AG08396 (cell line): Measurements from ENCODE around the gene MRPL34.

Source experiments
- DNase-seq: peaks from one replicate; pipeline ENCODE4 v3.0.0; 2012; ENCODE audit warnings: low spot score, mixed read lengths

MRPL34 gene

DNA sequence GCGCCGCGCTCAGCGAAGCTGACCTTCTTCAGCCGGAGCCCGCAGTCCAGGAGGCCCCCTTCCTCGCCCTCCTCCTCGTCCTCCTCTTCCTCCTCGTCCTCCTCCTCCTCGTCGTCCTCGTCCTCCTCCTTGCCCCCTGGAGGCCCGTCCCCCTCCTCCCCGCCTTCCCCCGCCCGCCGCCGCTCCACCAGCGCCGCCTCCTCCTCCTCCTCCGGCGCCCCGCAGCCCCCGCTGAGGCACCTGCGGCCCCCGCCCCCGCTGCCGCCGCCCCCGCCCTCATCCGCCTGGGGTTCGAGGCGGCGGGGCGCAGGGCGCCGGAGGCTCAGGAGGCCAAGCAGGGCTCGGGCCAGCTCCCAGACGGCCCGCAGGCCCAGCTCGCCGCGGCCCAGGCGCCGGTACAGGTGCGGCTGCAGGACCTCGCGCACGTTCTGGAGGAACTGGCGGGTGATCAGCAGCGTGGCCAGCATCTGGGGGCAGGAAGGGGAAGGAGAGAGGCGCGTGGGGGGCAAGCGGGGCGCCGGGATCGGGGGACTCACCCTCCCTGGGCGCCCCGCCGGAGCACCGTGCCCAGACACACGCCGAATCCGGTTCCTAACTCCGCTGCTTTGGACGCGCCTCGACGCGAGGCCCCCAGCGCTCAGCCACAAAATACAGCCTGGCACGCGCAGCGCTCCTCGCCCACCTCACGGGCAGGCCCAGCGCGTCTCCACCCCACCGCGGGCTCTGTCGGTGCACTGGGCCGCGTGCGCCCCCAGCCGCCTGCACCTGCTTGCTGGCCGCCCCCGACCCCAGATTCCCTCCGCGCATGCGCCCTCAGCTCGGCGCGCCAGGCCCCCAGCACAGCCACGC is 23.1 kb downstream of the MRPL34 start:
- no peak for DNase-seq

DNA sequence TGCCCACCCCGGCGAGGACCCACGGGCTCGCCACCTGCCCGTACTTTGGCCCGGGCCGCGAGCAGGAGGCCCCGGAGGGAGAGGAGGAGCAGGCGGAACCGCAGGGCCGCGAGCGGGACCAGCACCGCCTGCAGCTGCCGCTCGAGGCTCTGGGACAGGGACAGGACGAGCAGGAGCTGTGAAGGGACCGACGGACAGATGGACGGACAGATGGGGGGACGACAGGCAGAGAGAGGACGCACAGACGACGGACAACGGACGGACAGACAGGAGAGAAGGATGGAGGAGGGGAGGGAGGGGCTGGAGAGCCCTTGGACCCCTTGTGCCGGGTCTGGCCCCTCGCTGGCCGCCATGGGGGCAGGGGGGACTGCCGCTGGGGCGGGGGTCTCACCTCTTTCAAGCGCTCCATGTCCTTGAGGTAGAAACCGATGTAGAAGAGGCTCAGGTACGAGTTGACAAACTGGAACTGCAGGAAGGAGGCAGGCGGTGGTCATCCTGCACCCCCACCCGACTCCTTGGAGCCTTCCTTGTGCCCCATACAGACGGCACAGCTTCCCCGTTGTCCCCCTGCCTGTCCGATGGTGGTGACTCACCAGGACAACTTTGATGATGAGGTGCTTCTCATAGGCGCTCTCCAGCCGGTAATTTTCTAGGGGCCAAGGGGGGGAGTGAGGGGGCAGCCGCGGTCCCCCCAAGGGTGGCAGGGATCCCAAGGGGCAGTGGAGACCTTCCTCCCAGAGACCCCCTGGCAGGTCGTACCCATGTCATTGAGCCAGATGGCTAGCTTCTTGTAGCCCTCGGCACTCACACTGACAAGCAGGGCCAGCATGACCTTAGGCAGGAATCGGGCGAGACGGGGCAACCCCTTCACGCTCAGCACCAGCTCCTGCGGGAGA is 23.9 kb downstream of the MRPL34 start:
- no peak for DNase-seq

DNA sequence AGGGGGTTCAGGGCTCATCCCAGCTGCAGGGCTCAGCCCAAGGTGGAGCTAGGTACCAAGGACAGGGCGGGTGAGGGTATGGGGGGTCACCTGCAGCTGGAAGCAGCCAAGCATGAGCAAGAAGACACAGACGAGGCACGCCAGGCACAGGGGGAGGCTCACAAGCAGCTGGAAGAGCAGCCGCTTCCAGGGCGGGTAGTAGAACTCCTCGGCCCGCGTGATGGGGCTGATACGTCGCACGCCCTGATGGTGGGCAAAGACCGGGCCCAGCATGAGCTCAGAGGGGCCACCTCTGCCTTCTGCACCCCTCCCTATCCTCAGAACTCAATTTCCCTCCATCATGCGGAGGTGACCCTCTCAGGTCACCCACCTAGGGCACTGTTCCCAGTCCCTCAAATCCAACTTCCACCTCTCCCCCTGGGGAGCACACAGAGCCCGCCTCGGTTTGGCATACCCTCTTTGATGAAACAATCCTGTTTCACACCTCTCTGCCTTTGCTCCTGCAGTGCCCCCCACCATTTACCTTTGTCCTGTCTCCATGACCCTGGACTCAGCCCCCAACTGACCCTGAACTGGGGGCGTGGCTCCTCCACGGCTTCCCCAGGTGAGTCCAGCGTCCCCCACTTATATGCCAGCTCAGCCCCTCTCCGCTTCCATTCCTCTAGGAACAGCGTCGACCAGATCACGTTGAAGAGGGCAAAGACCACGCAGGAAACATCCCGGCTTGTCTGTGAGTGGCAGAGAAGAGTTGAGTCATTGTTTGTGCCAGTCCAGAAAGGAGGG is 24.8 kb downstream of the MRPL34 start:
- DNase-seq, result no peak

DNA sequence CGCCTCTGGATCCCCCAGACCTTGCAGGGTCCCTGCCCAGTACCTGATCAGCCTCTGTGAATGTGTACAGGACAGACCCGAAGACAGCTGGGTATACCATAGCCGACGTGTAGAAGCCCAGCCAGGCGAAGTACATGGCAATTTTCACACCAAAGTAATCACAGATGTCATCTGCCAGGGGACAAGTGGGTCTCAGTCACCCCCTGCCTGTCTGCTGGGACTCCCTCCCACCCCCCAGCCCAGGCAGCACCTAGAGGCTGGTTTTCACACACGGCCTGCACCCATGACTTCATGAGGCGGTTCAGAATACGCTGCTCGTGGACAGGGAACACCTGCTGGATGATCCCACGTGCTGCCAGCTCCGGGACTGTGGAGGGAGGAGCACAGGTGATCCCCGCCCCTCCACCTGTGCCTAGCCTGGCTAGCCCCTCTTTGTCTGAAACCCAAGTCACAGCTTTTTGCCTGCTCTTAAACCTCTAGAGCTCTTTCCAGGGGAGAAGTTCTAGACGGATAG is 25.4 kb downstream of the MRPL34 start:
- DNase-seq, result no peak

DNA sequence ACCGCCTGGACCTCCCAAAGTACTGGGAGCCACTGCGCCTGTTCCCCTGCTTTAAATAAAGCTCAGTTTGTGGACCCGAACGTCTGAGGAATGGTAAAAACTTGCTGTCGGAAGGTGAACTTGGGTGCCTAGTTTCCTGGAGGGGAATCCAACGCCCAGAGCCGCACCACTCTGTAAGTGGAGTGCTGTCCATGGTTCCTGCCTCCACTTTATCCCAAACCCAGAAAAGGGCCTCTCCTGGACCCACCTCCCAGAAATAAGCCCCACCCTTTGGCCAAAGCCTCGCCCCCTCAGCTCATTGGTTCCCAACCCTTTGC is 26.6 kb downstream of the MRPL34 start:
- no peak for DNase-seq

DNA sequence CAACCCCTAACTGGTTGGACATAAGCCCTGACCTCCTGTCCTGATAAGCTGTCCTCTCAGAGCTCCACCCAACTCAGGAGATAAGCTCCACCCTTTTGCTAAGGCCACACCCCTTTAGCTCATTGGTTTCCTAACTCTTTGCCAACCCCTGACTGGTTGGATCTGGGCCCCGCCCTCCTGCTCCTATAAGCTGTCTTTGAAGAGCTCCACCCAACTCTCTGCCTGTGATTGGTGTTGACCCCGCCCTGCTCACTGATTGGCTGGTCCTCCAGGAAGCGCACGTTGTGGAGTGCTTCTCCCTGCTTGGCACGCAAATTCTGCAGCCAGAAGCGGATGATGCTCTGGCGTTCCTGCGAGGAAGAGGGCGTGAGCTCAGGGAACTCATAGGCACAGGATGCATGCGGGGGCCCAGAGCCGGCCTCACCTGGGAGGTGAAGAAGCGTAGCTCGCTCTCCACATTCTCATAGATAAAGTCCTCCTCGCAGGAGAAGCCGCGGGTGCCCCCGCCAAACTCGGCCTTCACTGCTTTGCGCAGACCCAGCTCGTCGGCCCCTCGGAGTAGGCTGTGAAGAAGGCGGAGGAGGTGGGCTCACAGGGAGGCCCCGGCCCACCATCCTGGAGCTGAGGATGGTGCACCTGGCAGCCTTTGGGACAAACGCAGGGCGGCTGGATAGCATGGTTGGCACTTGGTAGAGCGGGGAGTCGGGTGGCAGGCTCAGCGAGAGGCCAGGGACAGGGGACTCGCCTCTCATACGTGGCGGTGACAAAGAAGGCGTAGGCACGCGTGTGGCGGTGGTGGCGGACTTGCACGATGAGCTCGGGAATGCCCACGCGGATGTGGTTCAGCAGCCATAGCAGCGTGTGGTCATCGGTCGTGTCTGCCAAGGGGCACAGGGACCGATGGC is 27.3 kb downstream of the MRPL34 start:
- peak; percentile 43 for DNase-seq

DNA sequence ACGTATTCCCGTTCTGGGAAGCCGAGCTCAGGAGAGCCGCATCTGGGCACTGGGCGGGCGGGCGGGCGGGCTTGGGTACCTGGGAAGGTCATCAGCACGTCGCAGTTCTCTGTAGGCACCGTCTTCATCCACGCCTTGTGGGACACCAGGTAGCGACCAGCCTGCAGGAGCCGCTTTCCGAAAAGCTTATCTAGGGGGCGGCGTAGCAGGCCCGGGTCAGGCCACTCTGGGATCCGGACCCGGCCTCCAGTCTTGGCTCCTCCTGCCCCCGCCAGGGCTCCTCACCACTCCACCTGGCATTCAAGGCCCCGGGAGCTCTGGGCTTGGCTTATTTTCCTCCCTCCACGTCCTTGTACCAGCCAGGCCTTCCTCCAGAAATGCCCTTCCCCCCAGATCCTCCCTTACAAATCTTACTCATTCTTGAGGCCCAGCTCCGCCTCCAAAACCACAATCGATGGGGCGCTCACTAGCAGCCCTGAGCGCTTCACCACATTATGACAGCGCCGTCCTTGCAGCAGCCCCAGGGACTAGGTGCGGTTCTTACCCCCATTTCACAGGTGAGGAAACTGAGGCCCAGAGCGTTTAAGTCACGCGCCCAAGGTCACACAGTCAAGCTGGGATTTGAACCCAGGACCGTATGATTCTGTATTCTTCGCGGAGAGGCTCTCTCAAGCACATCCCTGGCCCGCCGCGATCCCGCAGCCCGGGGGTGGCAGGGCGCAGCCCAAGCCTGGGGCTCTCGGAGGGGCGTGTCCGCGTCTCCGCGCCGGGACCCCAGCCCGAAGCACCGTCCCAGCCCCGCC is 28.1 kb downstream of the MRPL34 start:
- DNase-seq, result peak; percentile 87

DNA sequence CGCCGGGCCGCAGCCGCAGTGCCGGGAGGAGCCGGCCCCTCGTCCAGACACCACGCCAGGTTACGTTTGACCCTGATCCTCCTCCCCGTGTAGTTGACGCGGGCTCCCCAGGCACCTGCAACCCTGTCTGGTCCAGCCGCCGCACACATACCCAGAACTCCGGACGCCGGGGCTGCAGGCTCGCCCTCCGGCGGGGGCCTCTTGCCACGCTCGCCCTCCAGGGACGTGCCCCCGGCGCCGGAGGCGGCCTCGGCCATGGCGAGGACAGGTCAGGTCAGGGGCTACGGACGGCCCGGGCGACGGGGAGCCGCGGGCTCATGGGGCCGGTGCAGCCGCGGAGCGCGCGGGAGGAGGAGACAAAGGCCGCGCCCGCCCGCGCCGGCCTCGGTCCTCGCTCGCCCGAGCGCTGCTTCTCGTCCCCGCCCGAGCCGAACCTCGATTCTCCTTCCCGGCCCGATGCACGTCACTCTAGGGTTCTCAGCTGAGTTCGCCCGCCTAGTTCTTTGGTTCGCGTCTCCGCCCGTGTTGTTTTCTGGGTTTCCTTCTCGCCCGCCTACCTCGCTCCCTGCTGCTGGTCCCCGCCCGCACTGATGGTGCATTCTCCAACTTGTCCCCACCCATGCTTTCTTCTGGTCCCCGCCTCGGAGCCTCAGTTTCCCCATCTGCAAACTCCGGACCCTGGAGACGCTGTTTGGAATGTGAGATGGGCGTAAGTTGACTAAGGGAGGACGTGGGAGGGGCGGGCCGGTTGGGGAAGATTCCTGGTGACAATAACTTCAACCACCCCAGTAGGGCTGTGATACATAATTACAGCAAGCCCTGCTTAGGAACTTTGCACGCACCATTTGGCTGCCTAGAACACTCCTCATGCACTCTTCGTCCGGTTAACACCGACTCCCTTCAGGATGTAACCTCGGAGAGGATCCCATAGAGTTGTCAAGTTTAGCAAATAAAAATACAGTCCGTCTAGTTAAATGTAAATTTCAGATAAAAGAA is 29.0 kb downstream of the MRPL34 start, which contains the start of gene ANO8:
Gene ANO8 (minus strand): TSS at position 442 of the 996 bp plus-strand sequence. CDS start 185 bp downstream, at position 257.
- peak; percentile 96 for DNase-seq

DNA sequence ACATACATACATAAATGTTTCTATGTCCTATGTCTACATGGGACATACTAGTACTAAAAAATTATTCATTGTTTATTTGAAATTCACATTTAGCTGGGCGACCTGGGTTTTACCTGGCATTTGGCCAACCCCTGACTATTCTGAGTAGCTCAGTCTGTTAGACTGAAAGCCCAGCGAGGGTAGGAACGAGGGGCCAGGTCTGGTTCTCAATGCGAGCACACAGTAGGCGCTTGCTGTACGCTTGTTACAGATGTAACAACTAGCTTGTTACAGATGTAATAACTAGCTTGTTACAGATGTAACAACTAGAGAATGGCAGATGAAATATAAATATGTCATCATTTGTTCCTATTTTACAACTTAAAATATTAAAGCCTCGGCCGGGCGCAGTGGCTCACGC is 29.9 kb downstream of the MRPL34 start:
- DNase-seq, result no peak

DNA sequence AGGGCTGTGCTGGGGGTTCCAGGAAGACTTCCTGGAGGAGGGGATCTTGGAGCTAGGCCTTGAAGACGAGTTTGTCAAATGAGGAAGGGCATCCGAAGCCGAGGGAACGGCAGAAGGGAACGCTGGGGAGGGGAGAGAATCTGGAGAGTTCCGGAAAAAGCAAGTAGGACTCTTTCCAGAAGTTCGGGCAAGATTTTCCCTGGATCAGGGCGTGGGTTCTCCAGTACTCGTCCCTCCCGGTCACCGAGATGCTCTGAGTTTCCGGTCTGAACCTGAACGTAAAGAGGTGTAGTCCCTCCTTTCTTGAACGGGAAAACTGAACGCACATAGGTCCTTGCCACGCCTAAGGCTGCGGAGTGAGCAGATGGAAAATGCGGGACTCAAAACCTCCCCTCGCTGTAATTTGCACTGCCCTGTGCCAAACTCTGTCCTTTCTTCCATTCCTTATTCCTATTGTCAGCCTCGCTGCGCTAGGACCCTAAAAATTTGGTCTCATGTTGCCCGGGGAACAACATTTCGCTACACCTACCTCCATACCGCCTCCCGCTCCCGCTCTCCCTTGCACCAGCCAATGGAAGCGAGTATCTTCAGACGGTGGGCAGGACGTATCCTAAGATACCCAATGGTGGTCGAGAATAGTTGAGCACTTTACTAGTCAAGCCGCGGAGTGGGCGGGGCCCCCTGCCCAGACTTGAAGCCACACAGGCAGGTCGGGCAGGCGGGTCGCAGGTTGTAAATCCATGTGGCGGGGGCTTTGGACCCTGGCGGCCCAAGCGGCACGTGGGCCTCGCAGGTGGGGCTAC is 31.4 kb downstream of the MRPL34 start, which contains the start of gene GTPBP3:
Gene GTPBP3 (plus strand): TSS at position 682 of the 803 bp plus-strand sequence. CDS start 59 bp downstream, at position 741.
- DNase-seq, result peak; percentile 98

DNA sequence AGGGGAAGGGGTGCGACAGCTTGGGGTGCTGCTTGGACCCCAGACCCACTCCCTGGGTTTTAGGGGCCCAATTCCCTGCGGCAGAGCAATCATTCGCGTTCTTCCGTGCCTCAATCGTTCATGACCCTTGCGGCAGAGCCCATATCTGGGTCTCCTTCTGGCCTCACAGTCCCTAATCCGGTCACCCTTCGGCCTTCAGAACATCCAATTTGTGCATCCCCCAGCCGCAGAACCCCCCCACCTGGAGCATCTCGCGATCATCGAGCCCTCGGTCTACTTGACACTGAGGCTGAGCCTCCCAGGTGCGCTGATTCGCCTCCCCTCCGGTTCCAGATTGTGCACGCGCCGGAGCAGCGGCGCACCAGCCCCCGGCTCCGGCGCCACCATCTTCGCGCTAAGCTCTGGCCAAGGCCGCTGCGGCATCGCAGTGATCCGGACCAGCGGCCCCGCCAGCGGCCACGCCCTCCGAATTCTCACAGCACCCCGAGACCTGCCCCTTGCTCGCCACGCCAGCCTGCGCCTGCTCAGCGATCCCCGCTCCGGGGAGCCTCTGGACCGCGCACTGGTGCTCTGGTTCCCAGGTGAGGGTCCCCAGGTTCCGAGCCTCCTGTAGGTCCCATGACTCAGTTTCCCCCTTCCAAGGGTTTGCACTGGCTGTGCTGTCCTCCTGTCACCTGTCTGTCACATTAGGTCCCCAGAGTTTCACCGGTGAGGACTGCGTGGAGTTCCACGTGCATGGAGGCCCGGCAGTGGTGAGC is 32.2 kb downstream of the MRPL34 start:
- peak; percentile 64 for DNase-seq

DNA sequence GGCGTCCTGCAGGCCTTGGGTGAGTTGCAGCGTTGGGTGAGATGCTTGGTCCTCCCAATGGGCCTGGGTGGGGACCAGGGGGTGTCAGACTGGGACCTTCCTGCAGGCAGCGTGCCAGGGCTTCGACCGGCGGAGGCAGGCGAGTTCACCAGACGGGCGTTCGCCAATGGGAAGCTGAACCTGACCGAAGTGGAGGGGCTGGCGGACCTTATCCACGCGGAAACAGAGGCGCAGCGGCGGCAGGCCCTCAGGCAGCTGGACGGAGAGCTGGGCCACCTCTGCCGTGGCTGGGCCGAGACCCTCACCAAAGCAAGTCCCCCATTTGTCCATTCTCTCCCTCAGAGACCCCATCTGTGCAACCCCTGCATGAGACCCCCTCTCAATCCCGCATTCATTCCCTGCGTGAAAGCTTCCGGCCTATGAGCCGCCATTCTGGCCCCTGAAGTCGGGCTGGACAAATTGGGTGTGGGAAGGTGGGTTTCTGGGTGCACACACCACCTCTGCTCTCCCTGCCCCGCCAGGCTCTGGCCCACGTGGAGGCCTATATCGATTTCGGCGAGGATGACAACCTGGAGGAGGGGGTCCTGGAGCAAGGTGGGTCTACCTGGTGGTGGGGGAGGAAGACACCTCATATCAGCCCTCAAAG is 32.9 kb downstream of the MRPL34 start:
- no peak for DNase-seq

DNA sequence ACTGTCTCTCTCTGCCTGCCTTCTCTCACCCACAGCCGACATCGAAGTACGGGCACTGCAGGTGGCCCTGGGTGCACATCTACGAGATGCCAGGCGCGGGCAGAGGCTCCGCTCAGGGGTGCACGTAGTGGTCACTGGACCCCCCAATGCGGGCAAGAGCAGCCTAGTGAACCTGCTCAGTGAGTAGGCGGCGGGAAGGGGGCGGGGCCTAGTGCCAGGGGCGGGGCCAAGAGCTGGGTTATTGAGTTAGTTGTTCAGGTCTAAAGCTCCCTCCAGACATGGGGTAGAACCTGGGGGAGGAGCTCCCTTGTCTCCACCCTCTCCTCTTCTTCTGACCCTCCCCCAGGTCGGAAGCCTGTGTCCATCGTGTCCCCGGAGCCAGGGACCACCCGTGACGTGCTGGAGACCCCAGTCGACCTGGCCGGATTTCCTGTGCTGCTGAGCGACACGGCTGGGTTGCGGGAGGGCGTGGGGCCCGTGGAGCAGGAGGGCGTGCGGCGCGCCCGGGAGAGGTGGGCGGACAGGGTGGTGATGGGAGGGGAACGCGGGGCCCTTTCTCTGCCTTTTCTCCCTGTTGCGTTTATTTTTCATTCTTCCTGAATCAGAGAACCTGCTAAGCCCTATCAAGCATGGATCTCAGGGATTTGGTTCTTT is 33.5 kb downstream of the MRPL34 start:
- no peak for DNase-seq

DNA sequence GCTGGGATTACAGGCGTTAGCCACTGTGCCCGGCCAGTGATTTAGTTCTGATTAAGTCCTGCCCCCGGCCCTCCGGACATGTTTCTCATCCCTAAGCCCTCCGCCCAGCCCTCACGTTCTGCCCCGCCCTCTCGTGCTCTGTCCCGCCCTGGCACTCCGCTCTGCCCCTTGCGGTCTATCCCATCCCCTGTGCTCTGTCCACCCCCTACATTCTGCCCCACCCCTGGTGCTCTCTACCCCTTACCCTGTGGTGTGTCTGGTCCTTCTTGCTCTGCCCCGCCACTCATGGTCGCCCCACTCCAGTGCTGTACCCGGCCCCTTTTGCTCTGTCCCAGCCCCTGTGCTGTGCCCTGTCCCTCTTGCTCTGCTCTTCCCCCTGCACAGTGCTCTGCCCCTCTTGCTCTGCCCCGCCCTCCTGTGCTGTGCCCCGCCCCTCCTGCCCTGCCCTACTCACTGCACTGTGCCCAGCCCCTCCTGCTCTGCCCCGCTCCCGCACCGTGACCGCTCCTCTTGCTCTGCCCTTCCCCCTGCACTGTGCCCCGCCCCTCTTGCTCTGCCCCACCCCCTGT is 34.7 kb downstream of the MRPL34 start:
- DNase-seq, result no peak

DNA sequence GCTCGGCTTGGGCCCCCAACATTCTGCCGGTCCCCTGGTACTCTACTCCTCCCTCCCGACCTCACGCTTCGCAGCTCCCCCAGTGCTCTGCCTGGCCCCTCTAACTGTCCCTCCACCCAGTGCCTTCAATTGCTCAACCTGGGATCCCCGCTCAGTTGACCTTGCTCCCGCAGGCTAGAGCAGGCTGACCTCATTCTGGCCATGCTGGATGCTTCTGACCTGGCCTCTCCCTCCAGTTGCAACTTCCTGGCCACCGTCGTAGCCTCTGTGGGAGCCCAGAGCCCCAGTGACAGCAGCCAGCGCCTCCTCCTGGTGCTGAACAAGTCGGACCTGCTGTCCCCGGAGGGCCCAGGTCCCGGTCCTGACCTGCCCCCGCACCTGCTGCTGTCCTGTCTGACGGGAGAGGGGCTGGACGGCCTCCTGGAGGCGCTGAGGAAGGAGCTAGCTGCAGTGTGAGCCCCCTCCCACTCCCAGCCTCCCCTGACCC is 35.2 kb downstream of the MRPL34 start:
- DNase-seq, result no peak

DNA sequence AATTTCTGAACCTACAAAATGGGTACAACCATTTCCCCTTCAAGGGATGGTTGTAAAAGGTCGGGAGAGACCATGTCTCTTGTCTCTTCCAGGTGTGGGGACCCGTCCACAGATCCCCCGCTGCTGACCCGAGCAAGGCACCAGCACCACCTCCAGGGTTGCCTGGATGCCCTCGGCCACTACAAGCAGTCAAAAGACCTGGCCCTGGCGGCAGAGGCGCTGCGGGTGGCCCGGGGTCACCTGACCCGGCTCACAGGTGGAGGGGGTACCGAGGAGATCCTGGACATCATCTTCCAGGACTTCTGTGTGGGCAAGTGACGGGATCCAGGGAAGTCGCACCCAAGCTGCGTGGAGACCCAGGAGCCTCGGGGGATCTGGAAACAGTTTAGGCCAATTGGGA is 35.7 kb downstream of the MRPL34 start:
- DNase-seq, result no peak
